Ascending aorta (tissue), 2 donors: ENCODE data around the gene ELAVL4. TPM values are rescaled to one million over a fixed set of nuclear protein-coding genes. Genes with fewer than 3 reads are reported as not detected.

Experiments
- DNase-seq, 2 donors: peaks; one replicate each; pipeline ENCODE4 v3.0.0-alpha.2; 2019; ENCODE audit warnings: low spot score in 2 of 2
- H3K27ac ChIP-seq, 2 donors: fragments of 200-600 bp; sonication (generic); one replicate each; pipeline ENCODE4 v1.5.1; 2016 to 2017; ENCODE audit warnings: mild to moderate bottlenecking in 1 of 2
- H3K27me3 ChIP-seq: fragments of 200-600 bp; sonication (generic); one replicate; pipeline ENCODE4 v1.5.1; 2017
- H3K36me3 ChIP-seq, 2 donors: fragments of 200-600 bp; sonication (generic); one replicate each; pipeline ENCODE4 v1.5.1; 2016
- H3K4me1 ChIP-seq, 2 donors: fragments of 200-600 bp; sonication (generic); one replicate each; pipeline ENCODE4 v1.5.1; 2016 to 2017; ENCODE audit warnings: mild to moderate bottlenecking in 1 of 2
- H3K4me3 ChIP-seq, 2 donors: fragments of 200-600 bp; sonication (generic); one replicate each; pipeline ENCODE4 v1.5.1; 2016 to 2017; ENCODE audit warnings: mild to moderate bottlenecking in 1 of 2
- H3K9me3 ChIP-seq, 2 donors: fragments of 200-600 bp; sonication (generic); one replicate each; pipeline ENCODE4 v1.5.1; 2016
- CTCF ChIP-seq, 3 experiments: fragments of 200-600 bp in 2 of 3; fragments of 450-650 bp in 1 of 3; sonication (generic) in 2 of 3; IDR thresholded peaks; one replicate each; pipeline ENCODE4 v1.5.1; 2016 to 2019; ENCODE audit warnings: antibody characterized with exemption in 3 of 3, mild to moderate bottlenecking in 1 of 3, moderate library complexity in 1 of 3
- intact Hi-C: fragments of 100-400 bp; cut with DNase I; formaldehyde crosslinking; loops from one replicate; pipeline ENCODE4 v1.15.1; 2023
- total RNA-seq: library from RNA; depleted of rRNA; stranded (reverse); fragments of >200 nt; gene quantifications from one replicate; pipeline ENCODE4 v1.1.0, GENCODE V29; 2016

ELAVL4 gene
- total RNA-seq, 1 donor from 2014 or later = not detected

- no peaks in the 10 kb centered on the region for H3K4me1 ChIP-seq
- no peak for DNase-seq
- H3K27ac ChIP-seq = no peak overlapping the region
- H3K9me3 ChIP-seq = no peaks in the 10 kb centered on the region
- no peaks in the 10 kb centered on the region for H3K36me3 ChIP-seq
- H3K27me3 ChIP-seq = no peaks in the 10 kb centered on the region
- TF ChIP-seq CTCF (IDR thresholded peaks at IDR 0.05) = no peak
- intact Hi-C loops = no loop called here
- H3K4me3 ChIP-seq = no peak overlapping the region
Observed at GRCh38 chr1:50172299-50172698, 63.6 kb downstream of the ELAVL4 start.

- Histone ChIP-seq H3K4me1 (no peaks in the 10 kb centered on the region), H3K27me3 (no peaks in the 10 kb centered on the region), H3K27ac (no peak overlapping the region), H3K4me3 (no peak overlapping the region), H3K9me3 (no peaks in the 10 kb centered on the region), H3K36me3 (no peaks in the 10 kb centered on the region)
- TF ChIP-seq CTCF (IDR thresholded peaks at IDR 0.05) = no peak
- intact Hi-C loops = no loop called here
- DNase-seq = no peak
Observed at GRCh38 chr1:50174101-50174500, 65.4 kb downstream of the ELAVL4 start.

GRCh38 chr1:50175719-50176639 lies 67.3 kb downstream of the ELAVL4 start:
- Histone ChIP-seq H3K27me3 (no peaks in the 10 kb centered on the region), H3K9me3 (no peaks in the 10 kb centered on the region), H3K36me3 (no peaks in the 10 kb centered on the region), H3K27ac (no peak overlapping the region), H3K4me1 (no peaks in the 10 kb centered on the region), H3K4me3 (no peak overlapping the region)
- intact Hi-C loops = no loop called here
- TF ChIP-seq CTCF (IDR thresholded peaks at IDR 0.05) = no peak
- DNase-seq = no peak

GRCh38 chr1:50177994-50178393 lies 69.3 kb downstream of the ELAVL4 start:
- H3K4me1 ChIP-seq = no peaks in the 10 kb centered on the region
- no peak overlapping the region for H3K4me3 ChIP-seq
- H3K9me3 ChIP-seq = no peaks in the 10 kb centered on the region
- H3K27me3 ChIP-seq = no peaks in the 10 kb centered on the region
- no peak for TF ChIP-seq CTCF (IDR thresholded peaks at IDR 0.05)
- H3K27ac ChIP-seq = no peak overlapping the region
- H3K36me3 ChIP-seq = no peaks in the 10 kb centered on the region
- DNase-seq = no peak
- intact Hi-C loops = no loop called here

- H3K4me3 ChIP-seq = no peak overlapping the region
- no peak for DNase-seq
- intact Hi-C loops = no loop called here
- no peak for TF ChIP-seq CTCF (IDR thresholded peaks at IDR 0.05)
- H3K9me3 ChIP-seq = no peaks in the 10 kb centered on the region
- H3K27me3 ChIP-seq = no peaks in the 10 kb centered on the region
- H3K4me1 ChIP-seq = no peaks in the 10 kb centered on the region
- H3K27ac ChIP-seq = no peak overlapping the region
- H3K36me3 ChIP-seq = no peaks in the 10 kb centered on the region
Observed at GRCh38 chr1:50179639-50180038, 70.9 kb downstream of the ELAVL4 start.
